ENCODE results near the gene TAOK1. TPM values are rescaled to one million over a fixed set of nuclear protein-coding genes. Genes with fewer than 3 reads are reported as not detected.

TAOK1 gene
- total and polyA plus RNA-seq, 3 donors from 2014 or later = 28.4 to 107 (median 101) TPM

GRCh38 chr17:29595107-29595942, 205.2 kb downstream of the TAOK1 start:
- Histone ChIP-seq H3K27me3 (no peaks in the 10 kb centered on the region), H3K4me3 (no peak overlapping the region), H3K4me1 (peaks cover 67% of the 10 kb centered on the region), H3K36me3 (ENCODE audit: low read depth, missing control alignments) (no peaks in the 10 kb centered on the region), H3K27ac (no peak overlapping the region), H3K9me3 (no peaks in the 10 kb centered on the region)
- intact Hi-C loops (cut with DNase I; ENCODE audit: low total_unique reads) = no loop called here
- 57 to 61% methylated on average over 6 to 7 of the region's 7 CpGs for WGBS, 2 donors
- TF ChIP-seq POLR2A (IDR thresholded peaks at IDR 0.05) = no peak
- TF ChIP-seq CTCF (IDR thresholded peaks at IDR 0.05) = no peak
- no peak for DNase-seq

- DNase-seq = no peak
- peaks cover 59% of the 10 kb centered on the region for H3K4me1 ChIP-seq
Observed at GRCh38 chr17:29595943-29596774, 206.0 kb downstream of the TAOK1 start.

GRCh38 chr17:29596811-29597210, 206.6 kb downstream of the TAOK1 start:
- TF ChIP-seq CTCF (IDR thresholded peaks at IDR 0.05) (no peak), POLR2A (IDR thresholded peaks at IDR 0.05) (no peak)
- H3K36me3 ChIP-seq (ENCODE audit: low read depth, missing control alignments) = no peaks in the 10 kb centered on the region
- intact Hi-C loops (cut with DNase I; ENCODE audit: low total_unique reads) = no loop called here
- H3K27ac ChIP-seq = peak overlapping the region; percentile 13 to 45
- DNase-seq = no peak
- WGBS, 2 donors = 52 to 53% methylated on average over 9 of the region's 9 CpGs
- peaks cover 55% of the 10 kb centered on the region for H3K4me1 ChIP-seq
- no peak overlapping the region for H3K4me3 ChIP-seq
- H3K9me3 ChIP-seq = no peaks in the 10 kb centered on the region
- no peaks in the 10 kb centered on the region for H3K27me3 ChIP-seq

More at GRCh38 chr17:29595943-29596774, 206.0 kb downstream of the TAOK1 start:
- Histone ChIP-seq H3K36me3 (ENCODE audit: low read depth, missing control alignments) (no peaks in the 10 kb centered on the region), H3K27ac (peak overlapping the region; percentile 13 to 45), H3K27me3 (no peaks in the 10 kb centered on the region), H3K9me3 (no peaks in the 10 kb centered on the region), H3K4me3 (no peak overlapping the region)
- WGBS, 2 donors = 67 to 72% methylated on average over 7 to 12 of the region's 12 CpGs
- intact Hi-C loops (cut with DNase I; ENCODE audit: low total_unique reads) = no loop called here
- TF ChIP-seq CTCF (IDR thresholded peaks at IDR 0.05) = no peak
- no peak for TF ChIP-seq POLR2A (IDR thresholded peaks at IDR 0.05)

- DNase-seq = no peak
- Histone ChIP-seq H3K4me3 (no peak overlapping the region), H3K27ac (peak overlapping the region; percentile 24 to 45), H3K36me3 (ENCODE audit: low read depth, missing control alignments) (no peaks in the 10 kb centered on the region), H3K9me3 (no peaks in the 10 kb centered on the region), H3K4me1 (peaks cover 47% of the 10 kb centered on the region), H3K27me3 (no peaks in the 10 kb centered on the region)
- 40 to 61% methylated on average over 10 to 11 of the region's 13 CpGs for WGBS, 2 donors
- TF ChIP-seq POLR2A (IDR thresholded peaks at IDR 0.05) (no peak), CTCF (IDR thresholded peaks at IDR 0.05) (no peak)
- intact Hi-C loops (cut with DNase I; ENCODE audit: low total_unique reads) = no loop called here
Observed at GRCh38 chr17:29597361-29598172, 207.4 kb downstream of the TAOK1 start.

Small RNA genes lying within 50 kb of the gene (small RNA-seq; reads per million reads assigned to genes)
- 0 reads per million in 2 donors for gene RNU4-34P
- 0 reads per million in 2 donors for gene RNU6-1034P
- gene RNU6-711P = 0 reads per million in 2 donors

Other genes starting within 250 kb of the TAOK1 start
- 100 to 1,000 TPM in 1 of 2 donors, 10 to 100 TPM in 1; 91.1 to 154 TPM for gene MYO18A, start 210.0 kb upstream of the TAOK1 start, total RNA-seq
- 89.1 TPM for gene MYO18A, start 210.0 kb upstream of the TAOK1 start, polyA plus RNA-seq (ENCODE audit: insufficient read depth, low read depth, low replicate concordance)
- gene CRYBA1, start 143.5 kb upstream of the TAOK1 start, total RNA-seq = not detected
- gene CRYBA1, start 143.5 kb upstream of the TAOK1 start, polyA plus RNA-seq (ENCODE audit: insufficient read depth, low read depth, low replicate concordance) = not detected
- 10 to 100 TPM; 33.6 to 39.0 TPM for gene NUFIP2, start 96.2 kb upstream of the TAOK1 start, total RNA-seq
- gene NUFIP2, start 96.2 kb upstream of the TAOK1 start, polyA plus RNA-seq (ENCODE audit: insufficient read depth, low read depth, low replicate concordance) = 24.6 TPM
- 1 to 10 TPM; 5.7 to 7.1 TPM for gene ABHD15, start 176.7 kb downstream of the TAOK1 start, total RNA-seq
- 4.5 TPM for gene ABHD15, start 176.7 kb downstream of the TAOK1 start, polyA plus RNA-seq (ENCODE audit: insufficient read depth, low read depth, low replicate concordance)
- gene TP53I13, start 178.3 kb downstream of the TAOK1 start, total RNA-seq = 10 to 100 TPM; 72.3 to 89.6 TPM
- gene TP53I13, start 178.3 kb downstream of the TAOK1 start, polyA plus RNA-seq (ENCODE audit: insufficient read depth, low read depth, low replicate concordance) = 86.3 TPM
- 100 to 1,000 TPM; 156 to 169 TPM for gene GIT1, start 199.3 kb downstream of the TAOK1 start, total RNA-seq
- 220 TPM for gene GIT1, start 199.3 kb downstream of the TAOK1 start, polyA plus RNA-seq (ENCODE audit: insufficient read depth, low read depth, low replicate concordance)
- gene ANKRD13B, start 202.8 kb downstream of the TAOK1 start, total RNA-seq = 10 to 100 TPM; 48.8 to 59.8 TPM
- gene ANKRD13B, start 202.8 kb downstream of the TAOK1 start, polyA plus RNA-seq (ENCODE audit: insufficient read depth, low read depth, low replicate concordance) = 32.8 TPM
- gene CORO6, start 232.5 kb downstream of the TAOK1 start, total RNA-seq = 10 to 100 TPM; 11.7 to 15.5 TPM
- 6.3 TPM for gene CORO6, start 232.5 kb downstream of the TAOK1 start, polyA plus RNA-seq (ENCODE audit: insufficient read depth, low read depth, low replicate concordance)